Thymus (tissue), 11 donors: ENCODE data around the gene MYO7B. TPM values are rescaled to one million over a fixed set of nuclear protein-coding genes. Genes with fewer than 3 reads are reported as not detected.

ENCODE experiments used
- DNase-seq, 9 donors: peaks; one replicate each; pipeline ENCODE4 v3.0.0-alpha.2; 2013; ENCODE audit warnings: low spot score in 9 of 9, low read depth in 6 of 9, missing footprints in 1 of 9
- H3K27ac ChIP-seq, 2 donors: one replicate each; pipeline ENCODE4 v1.5.1; 2013; ENCODE audit warnings: control low read depth in 1 of 2, low read depth in 1 of 2, low read length in 1 of 2, mild to moderate bottlenecking in 1 of 2, moderate library complexity in 1 of 2
- H3K27me3 ChIP-seq, 2 donors: one replicate each; pipeline ENCODE4 v1.5.1; 2013; ENCODE audit warnings: low read length in 1 of 2; ENCODE audit not compliant: control insufficient read depth in 2 of 2, insufficient read depth in 1 of 2
- H3K36me3 ChIP-seq, 2 donors: one replicate each; pipeline ENCODE4 v1.5.1; 2013; ENCODE audit warnings: low read length in 1 of 2, mild to moderate bottlenecking in 1 of 2, moderate library complexity in 1 of 2; ENCODE audit not compliant: control insufficient read depth in 2 of 2, insufficient read depth in 2 of 2
- H3K4me1 ChIP-seq, 2 donors: one replicate each; pipeline ENCODE4 v1.5.1; 2013; ENCODE audit warnings: low read length in 2 of 2; ENCODE audit not compliant: control insufficient read depth in 2 of 2, insufficient read depth in 2 of 2
- H3K4me3 ChIP-seq, 2 donors: one replicate each; pipeline ENCODE4 v1.5.1; 2013; ENCODE audit warnings: low read length in 2 of 2, control low read depth in 1 of 2, mild to moderate bottlenecking in 1 of 2
- H3K9me3 ChIP-seq, 2 donors: one replicate each; pipeline ENCODE4 v1.5.1; 2013; ENCODE audit warnings: low read length in 1 of 2, mild to moderate bottlenecking in 1 of 2; ENCODE audit not compliant: control insufficient read depth in 2 of 2, insufficient read depth in 1 of 2
- WGBS: extraction: QIAGEN DNeasy Blood & Tissue Kit; methylation state at CpG from one replicate; pipeline ENCODE4 v1.1.7; 2013; 5-methylcytosine and 5-hydroxymethylcytosine counted together
- polyA plus RNA-seq: library from polyadenylated mRNA; stranded (reverse); fragments of 200-250 nt; gene quantifications from one replicate; pipeline ENCODE4 v1.2.3, GENCODE V29; 2013
- total RNA-seq: library from RNA; stranded (reverse); fragments of 120-200 nt; gene quantifications from one replicate; pipeline ENCODE4 v1.2.4, GENCODE V29; 2013
- donor health status: healthy.

Gene MYO7B
- total and polyA plus RNA-seq, 2 donors: 4.4 to 5.2 TPM

GRCh38 chr2:127559454-127559853, 24.0 kb downstream of the MYO7B start:
- Histone ChIP-seq H3K27ac (no peak overlapping the region), H3K9me3 (no peaks in the 10 kb centered on the region), H3K4me3 (no peak overlapping the region), H3K36me3 (no peaks in the 10 kb centered on the region), H3K27me3 (peaks cover 0 to 2% of the 10 kb centered on the region in 2 donors), H3K4me1 (no peaks in the 10 kb centered on the region)
- WGBS: 96% methylated on average over 5 of the region's 5 CpGs
- no peak for DNase-seq

- no peaks in the 10 kb centered on the region for H3K9me3 ChIP-seq
- H3K27me3 ChIP-seq: peaks cover 0 to 2% of the 10 kb centered on the region in 2 donors
- no peak for DNase-seq
- no peaks in the 10 kb centered on the region for H3K4me1 ChIP-seq
- no peak overlapping the region for H3K27ac ChIP-seq
- H3K4me3 ChIP-seq: no peak overlapping the region
- WGBS: 94% methylated on average over 13 of the region's 13 CpGs
- H3K36me3 ChIP-seq: no peaks in the 10 kb centered on the region
Measured at GRCh38 chr2:127560201-127560930, 24.9 kb downstream of the MYO7B start.

- no peak for DNase-seq
- H3K4me1 ChIP-seq: no peaks in the 10 kb centered on the region
- H3K27ac ChIP-seq: no peak overlapping the region
- WGBS: 96% methylated on average over 5 of the region's 5 CpGs
- H3K36me3 ChIP-seq: no peaks in the 10 kb centered on the region
- peaks cover 0 to 2% of the 10 kb centered on the region in 2 donors for H3K27me3 ChIP-seq
- no peak overlapping the region for H3K4me3 ChIP-seq
- no peaks in the 10 kb centered on the region for H3K9me3 ChIP-seq
Measured at GRCh38 chr2:127560931-127561280, 25.4 kb downstream of the MYO7B start.

GRCh38 chr2:127561371-127561770, 25.9 kb downstream of the MYO7B start:
- H3K9me3 ChIP-seq: no peaks in the 10 kb centered on the region
- no peak overlapping the region for H3K27ac ChIP-seq
- no peak overlapping the region for H3K4me3 ChIP-seq
- DNase-seq: no peak
- peaks cover 0 to 2% of the 10 kb centered on the region in 2 donors for H3K27me3 ChIP-seq
- H3K4me1 ChIP-seq: no peaks in the 10 kb centered on the region
- H3K36me3 ChIP-seq: no peaks in the 10 kb centered on the region
- 91% methylated on average over 8 of the region's 8 CpGs for WGBS

GRCh38 chr2:127562936-127563335, 27.5 kb downstream of the MYO7B start:
- 97% methylated on average over 2 of the region's 2 CpGs for WGBS
- Histone ChIP-seq H3K9me3 (no peaks in the 10 kb centered on the region), H3K36me3 (no peaks in the 10 kb centered on the region), H3K27me3 (peaks cover 0 to 2% of the 10 kb centered on the region in 2 donors), H3K4me1 (no peaks in the 10 kb centered on the region), H3K4me3 (no peak overlapping the region), H3K27ac (no peak overlapping the region)
- no peak for DNase-seq

- no peaks in the 10 kb centered on the region for H3K4me1 ChIP-seq
- peak in 2 of 9 donors; percentile 13 to 43 for DNase-seq
- no peaks in the 10 kb centered on the region for H3K36me3 ChIP-seq
- no peaks in the 10 kb centered on the region for H3K9me3 ChIP-seq
- peak overlapping the region in 1 of 2 donors; percentile 17 for H3K27ac ChIP-seq
- H3K4me3 ChIP-seq: no peak overlapping the region
- WGBS: 92% methylated on average over 14 of the region's 14 CpGs
- H3K27me3 ChIP-seq: peaks cover 0 to 2% of the 10 kb centered on the region in 2 donors
Measured at GRCh38 chr2:127563458-127564428, 28.3 kb downstream of the MYO7B start.

GRCh38 chr2:127564429-127565260, 29.2 kb downstream of the MYO7B start:
- Histone ChIP-seq H3K27me3 (no peaks in the 10 kb centered on the region), H3K4me3 (no peak overlapping the region), H3K9me3 (no peaks in the 10 kb centered on the region), H3K4me1 (no peaks in the 10 kb centered on the region), H3K27ac (no peak overlapping the region), H3K36me3 (no peaks in the 10 kb centered on the region)
- WGBS: 92% methylated on average over 11 of the region's 11 CpGs
- no peak for DNase-seq

- DNase-seq: no peak
- Histone ChIP-seq H3K36me3 (no peaks in the 10 kb centered on the region), H3K27me3 (no peaks in the 10 kb centered on the region), H3K27ac (no peak overlapping the region), H3K4me3 (no peak overlapping the region), H3K4me1 (no peaks in the 10 kb centered on the region), H3K9me3 (no peaks in the 10 kb centered on the region)
- 95% methylated on average over 12 of the region's 12 CpGs for WGBS
Measured at GRCh38 chr2:127565261-127566138, 30.0 kb downstream of the MYO7B start.
